Coronary artery (tissue), 2 donors: ENCODE results near the gene CPA2.
"Not testable (repeated sequence)": the region's sequence is repeated elsewhere in the genome, so short reads cannot be mapped to it uniquely, and the experiment has no call there.

ENCODE experiments used
- DNase-seq: peaks from one replicate; pipeline ENCODE4 v3.0.0-alpha.2; 2017; ENCODE audit warnings: low spot score
- H3K27ac ChIP-seq, 2 donors: fragments of 200-600 bp; sonication (generic); one replicate each; pipeline ENCODE4 v1.5.1; 2016 to 2019
- H3K4me3 ChIP-seq: fragments of 200-600 bp; sonication (generic); 2 replicates; pipeline ENCODE4 v1.5.1; 2016; ENCODE audit warnings: mild to moderate bottlenecking, moderate library complexity
- TF ChIP-seq, protein P1 (sequence below): fragments of 200-600 bp; sonication (generic); IDR thresholded peaks from one replicate; pipeline ENCODE4 v1.5.1; 2019; ENCODE audit warnings: antibody characterized with exemption

The CPA2 gene

GRCh38 chr7:130226333-130226732, 40.3 kb upstream of the CPA2 start:
- TF ChIP-seq, protein P1, sequence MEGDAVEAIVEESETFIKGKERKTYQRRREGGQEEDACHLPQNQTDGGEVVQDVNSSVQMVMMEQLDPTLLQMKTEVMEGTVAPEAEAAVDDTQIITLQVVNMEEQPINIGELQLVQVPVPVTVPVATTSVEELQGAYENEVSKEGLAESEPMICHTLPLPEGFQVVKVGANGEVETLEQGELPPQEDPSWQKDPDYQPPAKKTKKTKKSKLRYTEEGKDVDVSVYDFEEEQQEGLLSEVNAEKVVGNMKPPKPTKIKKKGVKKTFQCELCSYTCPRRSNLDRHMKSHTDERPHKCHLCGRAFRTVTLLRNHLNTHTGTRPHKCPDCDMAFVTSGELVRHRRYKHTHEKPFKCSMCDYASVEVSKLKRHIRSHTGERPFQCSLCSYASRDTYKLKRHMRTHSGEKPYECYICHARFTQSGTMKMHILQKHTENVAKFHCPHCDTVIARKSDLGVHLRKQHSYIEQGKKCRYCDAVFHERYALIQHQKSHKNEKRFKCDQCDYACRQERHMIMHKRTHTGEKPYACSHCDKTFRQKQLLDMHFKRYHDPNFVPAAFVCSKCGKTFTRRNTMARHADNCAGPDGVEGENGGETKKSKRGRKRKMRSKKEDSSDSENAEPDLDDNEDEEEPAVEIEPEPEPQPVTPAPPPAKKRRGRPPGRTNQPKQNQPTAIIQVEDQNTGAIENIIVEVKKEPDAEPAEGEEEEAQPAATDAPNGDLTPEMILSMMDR, result no peak
- DNase-seq, result no peak
- H3K4me3 ChIP-seq, result no peak overlapping the region
- no peak overlapping the region for H3K27ac ChIP-seq

DNA sequence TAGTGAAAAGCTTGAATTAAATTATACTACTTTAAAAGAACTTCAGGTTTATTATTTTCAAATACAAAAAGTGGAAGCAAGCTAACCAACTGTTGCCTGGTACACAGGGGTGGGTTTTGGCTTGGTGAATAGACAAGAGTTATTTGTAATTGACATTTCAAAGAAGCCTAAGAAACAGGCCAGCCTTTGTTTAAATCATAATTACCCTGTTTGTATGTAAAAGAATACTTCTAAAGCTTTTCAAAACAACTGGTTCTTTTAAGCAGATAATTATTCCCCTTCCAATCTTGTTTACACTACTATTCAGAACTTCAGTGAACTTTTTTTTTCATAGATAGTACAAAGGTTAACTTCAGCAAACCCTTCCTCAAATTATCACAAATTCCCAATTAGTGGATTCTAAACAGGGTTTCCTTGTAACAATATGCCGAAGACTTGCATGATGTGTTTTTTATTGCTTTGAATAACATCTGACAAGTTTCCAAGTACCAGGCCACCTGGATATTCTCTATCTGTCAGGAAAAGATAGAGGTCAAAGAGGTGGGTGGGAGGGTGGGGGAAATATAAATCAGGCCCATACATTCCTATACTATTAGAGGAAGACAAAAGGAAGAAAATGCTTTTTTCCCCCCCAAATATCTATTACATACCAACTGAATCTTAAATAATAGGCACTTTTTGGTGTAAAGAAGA, 38.6 kb upstream of the CPA2 start:
- no peak overlapping the region for H3K4me3 ChIP-seq
- DNase-seq, result no peak
- TF ChIP-seq, protein P1, result no peak
- H3K27ac ChIP-seq, result no peak overlapping the region

DNA sequence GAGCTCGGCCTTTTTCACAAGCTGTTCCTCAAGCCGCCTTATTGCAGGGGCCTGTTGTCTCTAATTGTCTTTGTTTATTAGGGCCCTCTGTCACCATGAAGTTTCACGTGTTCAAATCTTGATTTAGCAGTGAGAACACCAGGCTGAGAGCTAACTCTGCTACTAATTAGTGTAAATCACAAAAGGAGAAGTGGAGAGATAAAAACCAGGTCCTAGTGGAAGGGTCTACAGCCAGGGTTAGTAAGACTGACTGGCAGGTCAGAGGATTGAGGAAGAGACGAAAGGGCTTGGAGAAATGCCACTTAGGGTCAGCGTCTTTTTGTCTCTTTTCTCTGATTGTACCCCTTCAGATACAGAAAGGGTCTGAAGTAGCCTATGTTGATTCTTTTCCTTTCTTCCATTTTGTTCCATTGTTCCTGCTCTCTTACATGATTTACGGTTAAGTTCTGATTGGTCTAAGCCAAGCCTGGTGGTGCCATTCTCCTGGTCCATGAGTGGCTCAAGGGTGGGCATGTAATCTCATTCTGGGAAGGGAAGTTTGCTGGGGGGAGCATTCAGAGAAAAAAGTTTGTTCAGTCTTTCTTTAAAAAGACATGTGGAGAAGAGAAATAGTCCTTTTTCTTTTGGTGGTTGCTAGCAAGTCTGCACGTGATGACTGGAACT, 37.7 kb upstream of the CPA2 start:
- DNase-seq, result no peak
- no peak overlapping the region for H3K4me3 ChIP-seq
- no peak overlapping the region for H3K27ac ChIP-seq
- TF ChIP-seq, protein P1, result no peak

DNA sequence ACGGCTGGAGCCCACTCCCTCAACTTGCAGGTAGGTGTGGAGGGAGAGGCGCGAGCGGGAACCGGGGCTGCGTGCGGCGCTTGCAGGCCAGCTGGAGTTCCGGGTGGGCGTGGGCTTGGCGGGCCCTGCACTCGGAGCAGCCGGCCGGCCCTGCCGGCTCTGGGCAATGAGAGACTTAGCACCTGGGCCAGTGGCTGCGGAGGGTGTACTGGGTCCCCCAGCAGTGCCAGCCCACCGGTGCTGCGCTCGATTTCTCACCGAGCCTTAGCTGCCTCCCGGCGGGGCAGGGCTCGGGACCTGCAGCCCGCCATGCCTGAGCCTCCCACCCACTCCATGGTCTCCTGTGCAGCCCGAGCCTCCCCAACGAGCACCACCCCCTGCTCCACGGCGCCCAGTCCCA, 36.7 kb upstream of the CPA2 start:
- not testable (repeated sequence) for DNase-seq, H3K27ac ChIP-seq, H3K4me3 ChIP-seq

DNA sequence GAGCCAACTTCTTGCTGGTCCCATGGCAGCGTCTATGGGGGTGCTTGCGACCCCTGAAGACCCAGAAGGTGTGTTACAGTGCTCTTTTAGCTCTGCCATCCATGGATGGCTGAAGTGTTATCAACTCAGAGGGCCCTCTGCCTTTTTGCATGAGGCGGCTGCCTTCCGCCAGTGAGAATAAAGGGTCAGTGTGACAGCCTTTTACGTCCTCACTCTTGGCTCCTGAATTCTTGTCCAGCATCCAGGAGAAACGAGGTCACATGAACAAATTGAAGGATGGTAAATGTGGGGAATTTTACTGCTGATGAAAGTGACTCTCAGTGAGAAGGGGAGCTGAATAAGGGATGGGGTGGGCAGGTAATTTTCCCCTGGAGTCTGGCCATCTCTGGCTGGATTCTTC, 34.9 kb upstream of the CPA2 start:
- H3K27ac ChIP-seq, result no peak overlapping the region
- TF ChIP-seq, protein P1, result no peak
- H3K4me3 ChIP-seq, result no peak overlapping the region
- no peak for DNase-seq

GRCh38 chr7:130232209-130232608, 34.5 kb upstream of the CPA2 start:
- TF ChIP-seq, protein P1, result no peak
- H3K27ac ChIP-seq, result no peak overlapping the region
- no peak overlapping the region for H3K4me3 ChIP-seq
- DNase-seq, result no peak

- DNase-seq, result no peak
- Histone ChIP-seq H3K27ac (no peak overlapping the region), H3K4me3 (no peak overlapping the region)
- TF ChIP-seq, protein P1, result no peak
These were observed 32.6 kb upstream of the CPA2 start for GRCh38 chr7:130234078-130234477.

GRCh38 chr7:130236361-130236760, 30.3 kb upstream of the CPA2 start:
- H3K27ac ChIP-seq, DNase-seq, H3K4me3 ChIP-seq: not testable (repeated sequence)
